HUES6 (cell line): Measurements from ENCODE around the gene ANKRD65.
"Not testable (repeated sequence)": the region's sequence is repeated elsewhere in the genome, so short reads cannot be mapped to it uniquely, and the experiment has no call there.

Experiments used
- H3K27ac ChIP-seq: 2 replicates; pipeline ENCODE4 v1.7.0; 2013; ENCODE audit warnings: low read depth, mild to moderate bottlenecking, low read length, inconsistent platforms
- H3K27me3 ChIP-seq: 2 replicates; pipeline ENCODE4 v1.6.1; 2013; ENCODE audit warnings: low read length; ENCODE audit not compliant: control insufficient read depth, insufficient read depth
- H3K36me3 ChIP-seq: 2 replicates; pipeline ENCODE4 v1.6.1; 2013; ENCODE audit warnings: low read length; ENCODE audit not compliant: control insufficient read depth, insufficient read depth
- H3K4me1 ChIP-seq: 2 replicates; pipeline ENCODE4 v1.6.1; 2013; ENCODE audit warnings: low read length; ENCODE audit not compliant: control insufficient read depth, insufficient read depth
- H3K4me3 ChIP-seq: 2 replicates; pipeline ENCODE4 v1.5.1; 2013; ENCODE audit warnings: low read depth, low read length
- H3K9ac ChIP-seq: one replicate; pipeline ENCODE4 v1.6.1; 2013; ENCODE audit warnings: mild to moderate bottlenecking, low read length
- H3K9me3 ChIP-seq: 2 replicates; pipeline ENCODE4 v1.6.1; 2013; ENCODE audit warnings: low read depth, low read length; ENCODE audit not compliant: control insufficient read depth, insufficient read depth

Gene ANKRD65

DNA sequence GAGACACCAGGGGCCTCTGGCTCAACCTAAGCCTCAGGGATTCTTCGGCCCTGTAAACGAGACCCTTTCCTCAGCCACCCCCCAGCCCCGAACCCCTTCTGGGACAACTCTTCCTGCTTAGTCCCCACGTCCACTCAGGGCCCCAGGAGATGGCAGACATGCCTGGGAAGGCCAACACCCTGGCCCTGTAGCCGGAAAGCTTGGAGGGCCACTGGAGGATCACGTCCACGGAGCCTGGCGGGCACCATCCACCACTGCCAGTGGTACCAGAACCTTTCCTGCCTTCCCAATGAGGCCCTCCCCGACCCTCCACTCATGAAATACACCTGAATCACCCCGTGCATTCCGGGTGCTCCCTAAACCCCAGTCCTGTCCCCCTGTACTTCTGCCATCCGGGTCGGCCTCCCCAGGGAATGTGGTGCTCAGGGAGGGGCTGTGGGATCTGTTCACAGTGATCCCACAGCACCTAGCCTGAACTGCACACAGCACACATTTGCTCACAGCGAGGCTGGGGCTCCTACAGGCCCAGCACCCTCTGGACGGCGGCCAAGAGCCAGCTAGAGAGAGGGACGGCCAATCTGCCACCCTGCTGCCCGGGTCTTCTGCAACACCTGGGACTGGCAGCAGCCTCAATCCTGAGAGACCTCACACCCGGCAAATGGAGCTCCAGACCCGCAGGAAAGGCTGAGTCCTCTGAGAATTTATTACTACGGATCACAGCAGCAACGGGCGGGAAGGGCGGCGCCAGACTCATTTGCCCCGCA, 47.8 kb downstream of the ANKRD65 start:
- Histone ChIP-seq H3K9me3 (no peaks in the 10 kb centered on the region), H3K4me1 (peaks cover 9% of the 10 kb centered on the region; the same call in 1 of the 2 replicates), H3K4me3 (0 out of 2 replicates have a peak overlapping the region, but pooled peaks have one; percentile 85), H3K27me3 (no peaks in the 10 kb centered on the region), H3K36me3 (peaks cover 18% of the 10 kb centered on the region), H3K9ac (no peak overlapping the region), H3K27ac (no peak overlapping the region)

DNA sequence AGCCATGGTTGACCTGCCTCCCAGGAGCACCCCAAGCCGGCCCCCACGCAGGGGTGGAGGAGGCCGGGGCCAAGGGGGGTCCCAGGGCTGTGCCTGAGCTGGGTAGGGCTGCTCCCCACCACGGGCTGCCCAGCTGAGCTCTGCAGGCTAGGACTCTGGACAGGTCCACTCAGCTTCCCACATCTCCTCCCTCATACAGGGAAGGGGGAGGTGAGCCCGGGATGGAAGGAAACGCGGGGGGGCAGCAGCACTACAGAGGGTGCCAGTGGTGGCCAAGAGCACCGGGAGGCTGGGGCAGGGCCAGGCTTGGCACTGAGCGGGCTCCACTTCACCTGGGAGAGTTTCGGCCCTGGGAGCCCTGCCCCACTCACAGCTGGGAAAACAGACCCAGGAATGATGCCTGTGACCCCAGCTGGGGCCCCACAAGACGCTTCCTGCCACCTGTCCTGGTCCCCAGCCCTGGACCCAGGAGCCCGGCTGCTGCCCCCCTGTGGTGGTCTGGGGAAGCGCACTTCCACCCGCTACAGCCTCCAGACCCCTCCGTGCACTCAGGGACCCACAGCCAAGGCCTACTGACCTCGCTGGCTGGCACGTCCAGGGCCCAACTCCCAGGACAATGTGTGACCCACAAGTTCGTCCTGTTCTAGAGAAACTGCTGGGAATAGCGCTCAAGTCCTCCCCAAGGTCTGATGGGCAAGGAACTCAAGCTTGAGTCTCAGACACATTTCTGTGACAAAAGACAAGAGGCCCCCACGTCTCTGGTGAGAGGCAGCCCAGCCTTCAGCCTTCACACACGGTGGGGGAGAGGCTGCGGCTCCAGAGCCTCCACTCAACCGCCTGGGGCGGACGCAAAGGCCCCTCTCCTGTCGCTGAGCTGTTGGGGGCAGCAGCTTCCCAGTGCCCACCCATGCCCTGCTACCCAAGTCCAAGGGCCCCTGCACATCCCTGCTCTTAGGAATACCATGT, 49.0 kb downstream of the ANKRD65 start:
- Histone ChIP-seq H3K9me3 (peaks cover 5% of the 10 kb centered on the region), H3K36me3 (peaks cover 18% of the 10 kb centered on the region), H3K4me3 (no peak overlapping the region), H3K27me3 (no peaks in the 10 kb centered on the region), H3K4me1 (peaks cover 9% of the 10 kb centered on the region; the same call in 1 of the 2 replicates), H3K27ac (no peak overlapping the region), H3K9ac (no peak overlapping the region)

DNA sequence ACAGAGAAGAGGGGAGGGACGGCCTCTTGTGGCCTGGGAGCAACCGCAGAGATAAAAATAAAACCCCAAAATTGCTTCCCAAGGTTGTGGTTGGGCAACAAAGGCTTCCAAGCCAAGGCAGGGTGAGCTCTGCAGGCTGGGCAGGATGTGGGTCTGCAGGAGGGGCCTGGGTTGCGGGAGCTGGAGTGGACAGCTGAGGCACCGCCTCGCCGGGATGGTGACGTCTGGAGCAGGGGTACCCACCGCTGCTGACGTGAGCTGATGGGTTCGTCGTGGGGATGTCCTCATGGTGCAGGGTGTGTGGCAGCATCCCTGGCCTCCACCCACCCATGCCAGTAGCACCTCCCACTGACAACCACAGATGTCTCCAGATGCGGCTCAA, 49.7 kb downstream of the ANKRD65 start:
- peaks cover 11% of the 10 kb centered on the region for H3K9me3 ChIP-seq
- no peak overlapping the region for H3K27ac ChIP-seq
- H3K4me3 ChIP-seq, result no peak overlapping the region
- peaks cover 9% of the 10 kb centered on the region; the same call in 1 of the 2 replicates for H3K4me1 ChIP-seq
- H3K27me3 ChIP-seq, result no peaks in the 10 kb centered on the region
- no peak overlapping the region for H3K9ac ChIP-seq
- peaks cover 18% of the 10 kb centered on the region for H3K36me3 ChIP-seq

DNA sequence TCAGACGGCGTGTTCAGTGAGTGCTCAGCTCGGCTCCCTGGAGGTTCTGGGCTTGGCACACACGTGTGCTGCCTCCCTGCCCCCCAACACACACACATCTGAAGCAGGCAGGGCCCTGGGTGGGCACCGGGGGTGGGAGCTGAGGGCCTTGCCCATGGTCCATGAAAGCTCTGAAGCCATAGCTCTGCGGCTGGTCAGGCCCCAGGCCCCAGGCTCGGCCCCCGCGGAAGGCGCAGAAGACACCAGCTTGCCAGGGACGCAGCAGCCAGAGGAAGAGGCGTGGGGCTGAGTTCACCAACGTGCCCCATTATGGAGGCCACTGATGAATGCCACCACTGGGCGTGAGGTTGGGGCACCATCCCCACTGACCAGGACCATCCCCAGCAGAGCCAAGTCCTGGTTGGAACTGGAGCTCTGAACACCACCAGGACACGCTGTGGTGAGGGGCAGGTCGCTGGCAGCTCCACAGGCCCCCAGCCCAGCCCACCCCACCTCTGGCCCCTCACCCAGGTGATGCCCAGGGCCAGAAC, 50.2 kb downstream of the ANKRD65 start:
- Histone ChIP-seq H3K4me1 (peaks cover 5% of the 10 kb centered on the region; the same call in 1 of the 2 replicates), H3K4me3 (no peak overlapping the region), H3K9me3 (peaks cover 17% of the 10 kb centered on the region), H3K36me3 (peaks cover 18% of the 10 kb centered on the region), H3K27ac (no peak overlapping the region), H3K27me3 (no peaks in the 10 kb centered on the region), H3K9ac (no peak overlapping the region)

DNA sequence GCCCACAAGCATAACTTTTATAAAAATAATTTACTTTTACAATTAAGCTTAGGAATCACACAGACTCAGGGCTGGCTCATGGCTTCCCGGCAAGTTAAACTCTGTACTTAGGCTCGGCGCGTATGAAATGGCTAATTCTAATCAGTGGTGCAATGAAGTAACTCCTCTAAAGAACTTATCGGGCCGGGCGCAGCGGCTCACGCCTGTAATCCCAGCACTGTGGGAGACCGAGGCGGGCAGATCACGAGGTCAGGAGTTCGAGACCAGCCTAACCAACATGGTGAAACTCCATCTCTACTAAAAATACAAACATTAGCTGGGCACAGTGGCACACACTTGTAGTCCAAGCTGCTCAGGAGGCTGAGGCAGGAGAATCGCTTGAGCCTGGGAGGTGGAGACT, 51.0 kb downstream of the ANKRD65 start:
- peaks cover 18% of the 10 kb centered on the region for H3K9me3 ChIP-seq
- H3K27ac ChIP-seq, result not testable (repeated sequence)

More for the DNA sequence above, 51.0 kb downstream of the ANKRD65 start:
- H3K36me3 ChIP-seq, result peaks cover 18% of the 10 kb centered on the region
- not testable (repeated sequence) for H3K4me1 ChIP-seq, H3K4me3 ChIP-seq, H3K9ac ChIP-seq, H3K27me3 ChIP-seq
